Measurements from ENCODE around the gene DOCK11.

The DOCK11 gene

GRCh38 chrX:118498755-118499154, 3.1 kb downstream of the DOCK11 start:
- no peak for DNase-seq (ENCODE audit: low read depth in 1 of 2, low spot score in 1 of 2)
- Histone ChIP-seq H3K4me3 (replicated peaks; ENCODE audit: insufficient read depth, low read length) (no peak overlapping the region), H3K27me3 (ENCODE audit: insufficient read depth, poor library complexity, severe bottlenecking) (no peaks in the 10 kb centered on the region), H3K27ac (replicated peaks) (peak overlapping the region; percentile 86)
- TF ChIP-seq SPI1 (IDR thresholded peaks at IDR 0.05; ENCODE audit: borderline replicate concordance, low read depth), result no peak
- TF ChIP-seq POLR2AphosphoS5 (IDR thresholded peaks at IDR 0.05; ENCODE audit: low read depth), result no peak
- no peak for TF ChIP-seq CTCF (IDR thresholded peaks at IDR 0.05; ENCODE audit: insufficient read depth, low read length)
- TF ChIP-seq REST (IDR thresholded peaks at IDR 0.05; ENCODE audit: insufficient replicate concordance, low read depth), result no peak
- TF ChIP-seq GABPA (IDR thresholded peaks at IDR 0.05; ENCODE audit: low read depth), result no peak

GRCh38 chrX:118499295-118499694, 3.7 kb downstream of the DOCK11 start:
- no peak for DNase-seq (ENCODE audit: low read depth in 1 of 2, low spot score in 1 of 2)
- Histone ChIP-seq H3K27ac (replicated peaks) (peak overlapping the region; percentile 46), H3K4me3 (replicated peaks; ENCODE audit: insufficient read depth, low read length) (no peak overlapping the region), H3K27me3 (ENCODE audit: insufficient read depth, poor library complexity, severe bottlenecking) (no peaks in the 10 kb centered on the region)
- TF ChIP-seq REST (IDR thresholded peaks at IDR 0.05; ENCODE audit: insufficient replicate concordance, low read depth) (no peak), SPI1 (IDR thresholded peaks at IDR 0.05; ENCODE audit: borderline replicate concordance, low read depth) (no peak), GABPA (IDR thresholded peaks at IDR 0.05; ENCODE audit: low read depth) (no peak), POLR2AphosphoS5 (IDR thresholded peaks at IDR 0.05; ENCODE audit: low read depth) (no peak), CTCF (IDR thresholded peaks at IDR 0.05; ENCODE audit: insufficient read depth, low read length) (no peak)

GRCh38 chrX:118502161-118502789, 6.7 kb downstream of the DOCK11 start:
- Histone ChIP-seq H3K27me3 (ENCODE audit: insufficient read depth, poor library complexity, severe bottlenecking) (no peaks in the 10 kb centered on the region), H3K27ac (replicated peaks) (peak overlapping the region; percentile 100), H3K4me3 (replicated peaks; ENCODE audit: insufficient read depth, low read length) (no peak overlapping the region)
- TF ChIP-seq CTCF (IDR thresholded peaks at IDR 0.05; ENCODE audit: insufficient read depth, low read length), result no peak
- TF ChIP-seq SPI1 (IDR thresholded peaks at IDR 0.05; ENCODE audit: borderline replicate concordance, low read depth), result no peak
- TF ChIP-seq GABPA (IDR thresholded peaks at IDR 0.05; ENCODE audit: low read depth), result no peak
- peak; percentile 41; the same call in 1 of the 2 replicates for TF ChIP-seq POLR2AphosphoS5 (IDR thresholded peaks at IDR 0.05; ENCODE audit: low read depth)
- TF ChIP-seq REST (IDR thresholded peaks at IDR 0.05; ENCODE audit: insufficient replicate concordance, low read depth), result no peak
- peak in 1 of 2 experiments; percentile 70 for DNase-seq (ENCODE audit: low read depth in 1 of 2, low spot score in 1 of 2)
